WI38 (cell line): Measurements from ENCODE around the gene SLC13A4.

Source experiments
- H3K4me3 ChIP-seq: 2 replicates; pipeline ENCODE4 v1.5.1; 2011; ENCODE audit warnings: low read depth, mild to moderate bottlenecking, control low read depth, low read length
- CTCF ChIP-seq: IDR thresholded peaks from 2 replicates; pipeline ENCODE4 v1.5.1; 2012; ENCODE audit warnings: low read depth, mild to moderate bottlenecking, control low read depth, low read length

Gene SLC13A4

GRCh38 chr7:135717693-135718092 lies 10.3 kb downstream of the SLC13A4 start:
- H3K4me3 ChIP-seq, result no peak overlapping the region
- no peak for TF ChIP-seq CTCF

- H3K4me3 ChIP-seq, result no peak overlapping the region
- TF ChIP-seq CTCF, result no peak
Measured at GRCh38 chr7:135716677-135717238, 11.2 kb downstream of the SLC13A4 start.

GRCh38 chr7:135715673-135716072 lies 12.3 kb downstream of the SLC13A4 start:
- H3K4me3 ChIP-seq, result no peak overlapping the region
- TF ChIP-seq CTCF, result no peak

- H3K4me3 ChIP-seq, result no peak overlapping the region
- no peak for TF ChIP-seq CTCF
Measured at GRCh38 chr7:135715055-135715522, 12.9 kb downstream of the SLC13A4 start.

GRCh38 chr7:135714534-135715009 lies 13.4 kb downstream of the SLC13A4 start:
- H3K4me3 ChIP-seq, result no peak overlapping the region
- no peak for TF ChIP-seq CTCF

- TF ChIP-seq CTCF, result no peak
- H3K4me3 ChIP-seq, result no peak overlapping the region
Measured at GRCh38 chr7:135713836-135714470, 14.0 kb downstream of the SLC13A4 start.

- H3K4me3 ChIP-seq, result no peak overlapping the region
- no peak for TF ChIP-seq CTCF
Measured at GRCh38 chr7:135712796-135713195, 15.2 kb downstream of the SLC13A4 start.
